ENCODE results near the gene ZMYND11.

The ZMYND11 gene

GRCh38 chr10:218798-219197 is 83.5 kb downstream of the ZMYND11 start:
- no peaks in the 10 kb centered on the region for H3K9me3 ChIP-seq (ENCODE audit: insufficient read depth, low read depth, low read length)
- H3K4me2 ChIP-seq (ENCODE audit: low read depth, low read length, poor library complexity, severe bottlenecking) = no peak overlapping the region
- H3K4me1 ChIP-seq (ENCODE audit: insufficient read depth, low read length, poor library complexity, severe bottlenecking) = peaks cover 14% of the 10 kb centered on the region
- H3K27me3 ChIP-seq (ENCODE audit: insufficient read depth, low read length, poor library complexity, severe bottlenecking) = no peaks in the 10 kb centered on the region
- no peak for TF ChIP-seq EZH2phosphoT487 (IDR thresholded peaks at IDR 0.05; ENCODE audit: borderline replicate concordance)
- TF ChIP-seq CTCF (conservative IDR thresholded peaks at IDR 0.05; ENCODE audit: low read length) = no peak
- H3K4me3 ChIP-seq (ENCODE audit: low read length, poor library complexity, severe bottlenecking) = no peak overlapping the region
- 0 out of 2 replicates have a peak, but pooled peaks cover 3% of the 10 kb centered on the region for H3K36me3 ChIP-seq (ENCODE audit: insufficient read depth, low read length)
- no peaks in the 10 kb centered on the region for H3K9me2 ChIP-seq (replicated peaks; ENCODE audit: low read depth, low read length)
- no peak overlapping the region for H2AFZ ChIP-seq (ENCODE audit: low read length)
- no peak overlapping the region for H3K9ac ChIP-seq (ENCODE audit: low read depth, low read length, poor library complexity, severe bottlenecking)
- no peaks in the 10 kb centered on the region for H3F3A ChIP-seq (ENCODE audit: low read depth)
- peaks cover 3% of the 10 kb centered on the region for H4K20me1 ChIP-seq (ENCODE audit: insufficient read depth, low read length, poor library complexity, severe bottlenecking)
- H3K79me2 ChIP-seq (ENCODE audit: insufficient read depth, low read length) = no peaks in the 10 kb centered on the region

GRCh38 chr10:219731-220472 is 84.6 kb downstream of the ZMYND11 start:
- no peak for TF ChIP-seq EZH2phosphoT487 (IDR thresholded peaks at IDR 0.05; ENCODE audit: borderline replicate concordance)
- TF ChIP-seq CTCF (conservative IDR thresholded peaks at IDR 0.05; ENCODE audit: low read length) = no peak
- Histone ChIP-seq H4K20me1 (ENCODE audit: insufficient read depth, low read length, poor library complexity, severe bottlenecking) (peaks cover 3% of the 10 kb centered on the region), H3K4me2 (ENCODE audit: low read depth, low read length, poor library complexity, severe bottlenecking) (peak overlapping the region; percentile 6), H3K27me3 (ENCODE audit: insufficient read depth, low read length, poor library complexity, severe bottlenecking) (no peaks in the 10 kb centered on the region), H3K9ac (ENCODE audit: low read depth, low read length, poor library complexity, severe bottlenecking) (no peak overlapping the region), H3K9me3 (ENCODE audit: insufficient read depth, low read depth, low read length) (no peaks in the 10 kb centered on the region), H3K9me2 (replicated peaks; ENCODE audit: low read depth, low read length) (no peaks in the 10 kb centered on the region), H3F3A (ENCODE audit: low read depth) (no peaks in the 10 kb centered on the region), H3K79me2 (ENCODE audit: insufficient read depth, low read length) (no peaks in the 10 kb centered on the region), H3K4me3 (ENCODE audit: low read length, poor library complexity, severe bottlenecking) (no peak overlapping the region), H2AFZ (ENCODE audit: low read length) (no peak overlapping the region), H3K36me3 (ENCODE audit: insufficient read depth, low read length) (0 out of 2 replicates have a peak, but pooled peaks cover 3% of the 10 kb centered on the region), H3K4me1 (ENCODE audit: insufficient read depth, low read length, poor library complexity, severe bottlenecking) (peaks cover 14% of the 10 kb centered on the region)

GRCh38 chr10:224571-224970 is 89.3 kb downstream of the ZMYND11 start:
- H3K79me2 ChIP-seq (ENCODE audit: insufficient read depth, low read length) = no peaks in the 10 kb centered on the region
- H2AFZ ChIP-seq (ENCODE audit: low read length) = no peak overlapping the region
- H3K4me1 ChIP-seq (ENCODE audit: insufficient read depth, low read length, poor library complexity, severe bottlenecking) = peaks cover 22% of the 10 kb centered on the region
- H4K20me1 ChIP-seq (ENCODE audit: insufficient read depth, low read length, poor library complexity, severe bottlenecking) = peaks cover 6% of the 10 kb centered on the region
- no peak overlapping the region for H3K4me2 ChIP-seq (ENCODE audit: low read depth, low read length, poor library complexity, severe bottlenecking)
- no peaks in the 10 kb centered on the region for H3K27me3 ChIP-seq (ENCODE audit: insufficient read depth, low read length, poor library complexity, severe bottlenecking)
- H3F3A ChIP-seq (ENCODE audit: low read depth) = no peaks in the 10 kb centered on the region
- 0 out of 2 replicates have a peak, but pooled peaks cover 3% of the 10 kb centered on the region for H3K36me3 ChIP-seq (ENCODE audit: insufficient read depth, low read length)
- no peak overlapping the region for H3K9ac ChIP-seq (ENCODE audit: low read depth, low read length, poor library complexity, severe bottlenecking)
- no peak for TF ChIP-seq CTCF (conservative IDR thresholded peaks at IDR 0.05; ENCODE audit: low read length)
- no peak for TF ChIP-seq EZH2phosphoT487 (IDR thresholded peaks at IDR 0.05; ENCODE audit: borderline replicate concordance)
- H3K9me2 ChIP-seq (replicated peaks; ENCODE audit: low read depth, low read length) = no peaks in the 10 kb centered on the region
- H3K9me3 ChIP-seq (ENCODE audit: insufficient read depth, low read depth, low read length) = no peaks in the 10 kb centered on the region
- no peak overlapping the region for H3K4me3 ChIP-seq (ENCODE audit: low read length, poor library complexity, severe bottlenecking)

Data from Loucy (cell line).